HepG2 (cell line): ENCODE data around the gene IRF7. TPM values are rescaled to one million over a fixed set of nuclear protein-coding genes. Genes with fewer than 3 reads are reported as not detected.

Experiments used
- CEBPG ChIP-seq: IDR thresholded peaks from 2 replicates; pipeline ENCODE4 v1.6.1; 2016
- EEA1 ChIP-seq: sonication (generic); formaldehyde crosslinking; IDR thresholded peaks from 2 replicates; pipeline ENCODE4 v1.5.1; 2020; ENCODE audit warnings: mild to moderate bottlenecking, missing genetic modification reagents, borderline replicate concordance
- JDP2 ChIP-seq: sonication (generic); formaldehyde crosslinking; IDR thresholded peaks from 2 replicates; pipeline ENCODE4 v1.8.1; 2022; ENCODE audit warnings: missing genetic modification reagents, borderline replicate concordance
- MEIS1 ChIP-seq: sonication (generic); formaldehyde crosslinking; IDR thresholded peaks from 2 replicates; pipeline ENCODE4 v1.9.0; 2021; ENCODE audit warnings: mild to moderate bottlenecking, missing genetic modification reagents, moderate library complexity, borderline replicate concordance
- NFKB2 ChIP-seq: sonication (generic); formaldehyde crosslinking; IDR thresholded peaks from 2 replicates; pipeline ENCODE4 v1.4.0; 2020; ENCODE audit warnings: missing genetic modification reagents, borderline replicate concordance
- NR2C2 ChIP-seq: sonication (generic); formaldehyde crosslinking; IDR thresholded peaks from 2 replicates; pipeline ENCODE4 v1.4.0; 2020; ENCODE audit warnings: missing genetic modification reagents, mild to moderate bottlenecking, moderate library complexity, borderline replicate concordance
- RARA ChIP-seq: IDR thresholded peaks from 2 replicates; pipeline ENCODE4 v1.6.1; 2016; ENCODE audit warnings: missing genetic modification reagents, missing compliant biosample characterization
- SP1 ChIP-seq, 2 experiments: fragments of 450-650 bp in 1 of 2; sonication (generic) in 1 of 2; formaldehyde crosslinking in 1 of 2; IDR thresholded peaks; 2 replicates each; pipeline versions ENCODE4 v1.4.0 to v1.6.1; 2016 to 2020; ENCODE audit warnings: missing genetic modification reagents in 1 of 2
- WIZ ChIP-seq: sonication (generic); formaldehyde crosslinking; IDR thresholded peaks from 2 replicates; pipeline ENCODE4 v1.5.1; 2020; ENCODE audit warnings: mild to moderate bottlenecking, missing genetic modification reagents
- ZBTB7A ChIP-seq: sonication (generic); formaldehyde crosslinking; IDR thresholded peaks from 2 replicates; pipeline ENCODE4 v1.8.0; 2022; ENCODE audit warnings: mild to moderate bottlenecking, missing genetic modification reagents
- ZNF180 ChIP-seq: sonication (generic); formaldehyde crosslinking; IDR thresholded peaks from 2 replicates; pipeline ENCODE4 v1.4.0; 2020; ENCODE audit warnings: low read depth, missing genetic modification reagents, borderline replicate concordance
- ZNF263 ChIP-seq: sonication (generic); formaldehyde crosslinking; IDR thresholded peaks from 2 replicates; pipeline ENCODE4 v1.4.0; 2020; ENCODE audit warnings: missing genetic modification reagents
- ZNF552 ChIP-seq: sonication (generic); formaldehyde crosslinking; IDR thresholded peaks from 2 replicates; pipeline ENCODE4 v1.9.0; 2022; ENCODE audit warnings: missing genetic modification reagents, mild to moderate bottlenecking, borderline replicate concordance
- ZNF564 ChIP-seq: sonication (generic); formaldehyde crosslinking; IDR thresholded peaks from 2 replicates; pipeline ENCODE4 v1.8.1; 2023; ENCODE audit warnings: mild to moderate bottlenecking, missing genetic modification reagents
- ZNF75D ChIP-seq: sonication (generic); formaldehyde crosslinking; IDR thresholded peaks from 2 replicates; pipeline ENCODE4 v1.8.1; 2023; ENCODE audit warnings: missing genetic modification reagents, mild to moderate bottlenecking, borderline replicate concordance
- polyA plus RNA-seq, 8 experiments: library from polyadenylated mRNA; depleted of rRNA in 3 of 8; stranded (reverse) in 7 of 8; unstranded in 1 of 8; fragments of >200 nt; fragmentation: Illumina TruSeq in 4 of 8; extraction: Trizol in 4 of 8; gene quantifications; 2 replicates each; pipeline versions ENCODE4 v1.2.1 to v1.2.3, GENCODE V29; 2011 to 2016; ENCODE audit warnings: low read depth in 4 of 8, missing spikeins in 1 of 8, mixed read lengths in 1 of 8; ENCODE audit not compliant: insufficient read depth in 1 of 8
- total RNA-seq, 5 experiments: library from RNA; depleted of rRNA; stranded (reverse); fragments of >200 nt; fragmentation: Illumina TruSeq; extraction: Trizol; gene quantifications; 2 replicates each; pipeline ENCODE4 v1.2.3, GENCODE V29; 2016; ENCODE audit warnings: low read depth in 1 of 5
- TF ChIP-seq, protein P1 (sequence below): IDR thresholded peaks from 2 replicates; pipeline ENCODE4 v1.6.1; 2016
- TF ChIP-seq, protein P2 (sequence below): IDR thresholded peaks from 2 replicates; pipeline ENCODE4 v1.6.1; 2016
- TF ChIP-seq, protein P3 (sequence below): sonication (generic); formaldehyde crosslinking; IDR thresholded peaks from 2 replicates; pipeline ENCODE4 v1.4.0; 2020; ENCODE audit warnings: missing genetic modification reagents, mild to moderate bottlenecking, borderline replicate concordance
- TF ChIP-seq, protein P4 (sequence below): IDR thresholded peaks from 2 replicates; pipeline ENCODE4 v1.4.0; 2020; ENCODE audit warnings: mild to moderate bottlenecking, missing genetic modification reagents
- TF ChIP-seq, protein P5 (sequence below): sonication (generic); formaldehyde crosslinking; IDR thresholded peaks from 2 replicates; pipeline ENCODE4 v1.4.0; 2020; ENCODE audit warnings: low read depth, mild to moderate bottlenecking, missing genetic modification reagents

IRF7 gene
- total and polyA plus RNA-seq, 2 of the 13 experiments (the other 11 are each of a cell fraction or from before 2014, with no cell fraction given) = not detected

DNA sequence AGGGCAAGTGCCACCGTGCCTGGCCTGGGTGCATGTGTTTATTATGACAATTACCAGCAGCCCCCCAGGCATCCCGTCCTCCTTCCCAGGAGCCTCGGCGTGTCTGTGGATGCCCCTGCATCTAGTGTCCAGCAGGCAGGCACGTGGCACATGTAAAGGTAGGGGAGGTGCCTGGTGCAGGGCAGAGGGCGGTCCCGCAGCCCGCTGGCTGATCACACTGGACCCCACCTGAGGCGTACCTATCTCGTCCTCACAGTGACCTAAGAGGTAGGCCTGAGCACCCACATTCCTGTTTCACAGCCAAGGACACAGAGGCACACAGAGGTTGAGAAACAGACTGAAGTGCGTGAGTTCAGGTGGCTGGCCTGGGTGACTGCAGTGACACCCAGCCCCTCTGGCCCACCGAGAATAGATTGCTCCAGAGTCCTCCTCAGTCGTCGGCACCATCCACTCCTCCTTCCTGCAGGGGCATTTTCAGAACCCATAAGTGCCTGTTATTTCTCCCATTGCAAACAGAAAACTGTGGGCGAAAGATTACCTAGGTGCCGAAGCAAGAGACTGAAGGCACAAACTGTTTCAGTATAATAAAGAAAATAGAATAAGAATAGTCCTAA, 42.5 kb downstream of the IRF7 start (continued):
- no peak for TF ChIP-seq JDP2 (CRISPR knock-in tag)
- no peak for TF ChIP-seq ZNF75D (CRISPR knock-in tag)
- peak; percentile 42 for TF ChIP-seq RARA (CRISPR knock-in tag)
- TF ChIP-seq MEIS1 (CRISPR knock-in tag) = no peak
- peak; percentile 17; the same call in 1 of the 2 replicates for TF ChIP-seq NFKB2 (CRISPR knock-in tag)
- TF ChIP-seq, protein P1, sequence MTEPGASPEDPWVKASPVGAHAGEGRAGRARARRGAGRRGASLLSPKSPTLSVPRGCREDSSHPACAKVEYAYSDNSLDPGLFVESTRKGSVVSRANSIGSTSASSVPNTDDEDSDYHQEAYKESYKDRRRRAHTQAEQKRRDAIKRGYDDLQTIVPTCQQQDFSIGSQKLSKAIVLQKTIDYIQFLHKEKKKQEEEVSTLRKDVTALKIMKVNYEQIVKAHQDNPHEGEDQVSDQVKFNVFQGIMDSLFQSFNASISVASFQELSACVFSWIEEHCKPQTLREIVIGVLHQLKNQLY (CRISPR knock-in tag) = peak; percentile 80
- TF ChIP-seq ZNF263 = peak; percentile 92
- peak; percentile 36; the same call in 1 of the 2 replicates for TF ChIP-seq CEBPG (CRISPR knock-in tag)
- TF ChIP-seq, protein P2, sequence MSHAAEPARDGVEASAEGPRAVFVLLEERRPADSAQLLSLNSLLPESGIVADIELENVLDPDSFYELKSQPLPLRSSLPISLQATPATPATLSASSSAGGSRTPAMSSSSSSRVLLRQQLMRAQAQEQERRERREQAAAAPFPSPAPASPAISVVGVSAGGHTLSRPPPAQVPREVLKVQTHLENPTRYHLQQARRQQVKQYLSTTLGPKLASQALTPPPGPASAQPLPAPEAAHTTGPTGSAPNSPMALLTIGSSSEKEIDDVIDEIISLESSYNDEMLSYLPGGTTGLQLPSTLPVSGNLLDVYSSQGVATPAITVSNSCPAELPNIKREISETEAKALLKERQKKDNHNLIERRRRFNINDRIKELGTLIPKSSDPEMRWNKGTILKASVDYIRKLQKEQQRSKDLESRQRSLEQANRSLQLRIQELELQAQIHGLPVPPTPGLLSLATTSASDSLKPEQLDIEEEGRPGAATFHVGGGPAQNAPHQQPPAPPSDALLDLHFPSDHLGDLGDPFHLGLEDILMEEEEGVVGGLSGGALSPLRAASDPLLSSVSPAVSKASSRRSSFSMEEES (CRISPR knock-in tag) = 0 out of 2 replicates have a peak, but pooled peaks have one; percentile 37
- no peak for TF ChIP-seq ZBTB7A (CRISPR knock-in tag)
- no peak for TF ChIP-seq SP1 (IDR thresholded peaks at IDR 0.05)
- no peak for TF ChIP-seq SP1 (CRISPR knock-in tag; IDR thresholded peaks at IDR 0.05)
- TF ChIP-seq, protein P3, sequence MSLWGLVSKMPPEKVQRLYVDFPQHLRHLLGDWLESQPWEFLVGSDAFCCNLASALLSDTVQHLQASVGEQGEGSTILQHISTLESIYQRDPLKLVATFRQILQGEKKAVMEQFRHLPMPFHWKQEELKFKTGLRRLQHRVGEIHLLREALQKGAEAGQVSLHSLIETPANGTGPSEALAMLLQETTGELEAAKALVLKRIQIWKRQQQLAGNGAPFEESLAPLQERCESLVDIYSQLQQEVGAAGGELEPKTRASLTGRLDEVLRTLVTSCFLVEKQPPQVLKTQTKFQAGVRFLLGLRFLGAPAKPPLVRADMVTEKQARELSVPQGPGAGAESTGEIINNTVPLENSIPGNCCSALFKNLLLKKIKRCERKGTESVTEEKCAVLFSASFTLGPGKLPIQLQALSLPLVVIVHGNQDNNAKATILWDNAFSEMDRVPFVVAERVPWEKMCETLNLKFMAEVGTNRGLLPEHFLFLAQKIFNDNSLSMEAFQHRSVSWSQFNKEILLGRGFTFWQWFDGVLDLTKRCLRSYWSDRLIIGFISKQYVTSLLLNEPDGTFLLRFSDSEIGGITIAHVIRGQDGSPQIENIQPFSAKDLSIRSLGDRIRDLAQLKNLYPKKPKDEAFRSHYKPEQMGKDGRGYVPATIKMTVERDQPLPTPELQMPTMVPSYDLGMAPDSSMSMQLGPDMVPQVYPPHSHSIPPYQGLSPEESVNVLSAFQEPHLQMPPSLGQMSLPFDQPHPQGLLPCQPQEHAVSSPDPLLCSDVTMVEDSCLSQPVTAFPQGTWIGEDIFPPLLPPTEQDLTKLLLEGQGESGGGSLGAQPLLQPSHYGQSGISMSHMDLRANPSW (CRISPR knock-in tag) = no peak
- TF ChIP-seq, protein P4, sequence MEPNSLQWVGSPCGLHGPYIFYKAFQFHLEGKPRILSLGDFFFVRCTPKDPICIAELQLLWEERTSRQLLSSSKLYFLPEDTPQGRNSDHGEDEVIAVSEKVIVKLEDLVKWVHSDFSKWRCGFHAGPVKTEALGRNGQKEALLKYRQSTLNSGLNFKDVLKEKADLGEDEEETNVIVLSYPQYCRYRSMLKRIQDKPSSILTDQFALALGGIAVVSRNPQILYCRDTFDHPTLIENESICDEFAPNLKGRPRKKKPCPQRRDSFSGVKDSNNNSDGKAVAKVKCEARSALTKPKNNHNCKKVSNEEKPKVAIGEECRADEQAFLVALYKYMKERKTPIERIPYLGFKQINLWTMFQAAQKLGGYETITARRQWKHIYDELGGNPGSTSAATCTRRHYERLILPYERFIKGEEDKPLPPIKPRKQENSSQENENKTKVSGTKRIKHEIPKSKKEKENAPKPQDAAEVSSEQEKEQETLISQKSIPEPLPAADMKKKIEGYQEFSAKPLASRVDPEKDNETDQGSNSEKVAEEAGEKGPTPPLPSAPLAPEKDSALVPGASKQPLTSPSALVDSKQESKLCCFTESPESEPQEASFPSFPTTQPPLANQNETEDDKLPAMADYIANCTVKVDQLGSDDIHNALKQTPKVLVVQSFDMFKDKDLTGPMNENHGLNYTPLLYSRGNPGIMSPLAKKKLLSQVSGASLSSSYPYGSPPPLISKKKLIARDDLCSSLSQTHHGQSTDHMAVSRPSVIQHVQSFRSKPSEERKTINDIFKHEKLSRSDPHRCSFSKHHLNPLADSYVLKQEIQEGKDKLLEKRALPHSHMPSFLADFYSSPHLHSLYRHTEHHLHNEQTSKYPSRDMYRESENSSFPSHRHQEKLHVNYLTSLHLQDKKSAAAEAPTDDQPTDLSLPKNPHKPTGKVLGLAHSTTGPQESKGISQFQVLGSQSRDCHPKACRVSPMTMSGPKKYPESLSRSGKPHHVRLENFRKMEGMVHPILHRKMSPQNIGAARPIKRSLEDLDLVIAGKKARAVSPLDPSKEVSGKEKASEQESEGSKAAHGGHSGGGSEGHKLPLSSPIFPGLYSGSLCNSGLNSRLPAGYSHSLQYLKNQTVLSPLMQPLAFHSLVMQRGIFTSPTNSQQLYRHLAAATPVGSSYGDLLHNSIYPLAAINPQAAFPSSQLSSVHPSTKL = no peak
- no peak for TF ChIP-seq WIZ (CRISPR knock-in tag)
- TF ChIP-seq ZNF552 (CRISPR knock-in tag) = no peak
- no peak for TF ChIP-seq EEA1 (CRISPR knock-in tag)
- no peak for TF ChIP-seq ZNF180 (CRISPR knock-in tag)
- TF ChIP-seq, protein P5, sequence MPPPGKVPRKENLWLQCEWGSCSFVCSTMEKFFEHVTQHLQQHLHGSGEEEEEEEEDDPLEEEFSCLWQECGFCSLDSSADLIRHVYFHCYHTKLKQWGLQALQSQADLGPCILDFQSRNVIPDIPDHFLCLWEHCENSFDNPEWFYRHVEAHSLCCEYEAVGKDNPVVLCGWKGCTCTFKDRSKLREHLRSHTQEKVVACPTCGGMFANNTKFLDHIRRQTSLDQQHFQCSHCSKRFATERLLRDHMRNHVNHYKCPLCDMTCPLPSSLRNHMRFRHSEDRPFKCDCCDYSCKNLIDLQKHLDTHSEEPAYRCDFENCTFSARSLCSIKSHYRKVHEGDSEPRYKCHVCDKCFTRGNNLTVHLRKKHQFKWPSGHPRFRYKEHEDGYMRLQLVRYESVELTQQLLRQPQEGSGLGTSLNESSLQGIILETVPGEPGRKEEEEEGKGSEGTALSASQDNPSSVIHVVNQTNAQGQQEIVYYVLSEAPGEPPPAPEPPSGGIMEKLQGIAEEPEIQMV (CRISPR knock-in tag) = no peak
- no peak for TF ChIP-seq ZNF564
- TF ChIP-seq NR2C2 (CRISPR knock-in tag) = no peak
